Activated T-helper 1 cell treated with anti-CD3 and anti-CD28 coated beads, Interleukin-12 subunit alpha, Interleukin-12 subunit beta, Interleukin-2, Interleukin-4 antibody, amounts not matched to agents 30 ng/mL and 10 ng/mL and 1 ng/mL, durations not matched to agents 14 hours and 24 hours and 36 hours (primary cell): ENCODE results near the gene ACACB. TPM values are rescaled to one million over a fixed set of nuclear protein-coding genes. Genes with fewer than 3 reads are reported as not detected.

Experiments
- DNase-seq: peaks from one replicate; pipeline ENCODE4 v3.0.0; 2021; ENCODE audit warnings: low spot score
- H3K27ac Mint-ChIP-seq: one replicate; pipeline ENCODE4 v1.8.0; 2021; ENCODE audit warnings: mild to moderate bottlenecking, mixed read lengths
- H3K27me3 Mint-ChIP-seq: one replicate; pipeline ENCODE4 v1.8.0; 2022; ENCODE audit warnings: mild to moderate bottlenecking, moderate library complexity, mixed read lengths; ENCODE audit not compliant: insufficient read depth
- H3K36me3 Mint-ChIP-seq: one replicate; pipeline ENCODE4 v1.8.0; 2021; ENCODE audit warnings: low read depth, mixed read lengths
- H3K4me1 Mint-ChIP-seq: one replicate; pipeline ENCODE4 v1.8.0; 2021; ENCODE audit warnings: low read depth, mixed read lengths
- H3K4me3 Mint-ChIP-seq: one replicate; pipeline ENCODE4 v1.8.0; 2021; ENCODE audit warnings: mild to moderate bottlenecking, moderate library complexity, mixed read lengths
- H3K9me3 Mint-ChIP-seq: one replicate; pipeline ENCODE4 v1.8.0; 2021; ENCODE audit warnings: mixed read lengths
- intact Hi-C: fragments of 100-400 bp; cut with micrococcal nuclease; formaldehyde crosslinking; loops from one replicate; pipeline ENCODE4 v1.15.1; 2024
- total RNA-seq: library from RNA; stranded (reverse); gene quantifications from 2 replicates; pipeline ENCODE4 v1.2.3, GENCODE V29; 2022

ACACB gene
- total RNA-seq, 1 donor from 2014 or later = 6.9 TPM

GRCh38 chr12:109097435-109098182 is 18.8 kb upstream of the ACACB start, which contains the start of gene UNG:
TSS of gene UNG (plus strand) at chr12:109097597. CDS start at chr12:109097680, 83 bp downstream.
- H3K4me3 Mint-ChIP-seq = peak within 1 kb of the TSS; percentile 93
- no peaks in the 10 kb centered on the region for H3K9me3 Mint-ChIP-seq
- H3K4me1 Mint-ChIP-seq = peaks cover 39% of the 10 kb centered on the region
- peak; percentile 94 for DNase-seq
- H3K36me3 Mint-ChIP-seq = peaks cover 26% of the 10 kb centered on the region
- peak within 1 kb of the TSS; percentile 90 for H3K27ac Mint-ChIP-seq
- H3K27me3 Mint-ChIP-seq = no peaks in the 10 kb centered on the region
- intact Hi-C loops = loop anchor here (1.0 to 5.0 kb wide), 7 partner anchors 14 to 615 kb away; partner anchors contain the start of genes FAM222A, SSH1 and USP30

GRCh38 chr12:109098183-109098604 is 18.2 kb upstream of the ACACB start:
- H3K4me1 Mint-ChIP-seq = peaks cover 33% of the 10 kb centered on the region
- H3K9me3 Mint-ChIP-seq = no peaks in the 10 kb centered on the region
- H3K36me3 Mint-ChIP-seq = peaks cover 24% of the 10 kb centered on the region
- peak overlapping the region; percentile 90 for H3K27ac Mint-ChIP-seq
- no peaks in the 10 kb centered on the region for H3K27me3 Mint-ChIP-seq
- H3K4me3 Mint-ChIP-seq = peak overlapping the region; percentile 93
- intact Hi-C loops = loop anchor here (1.0 to 5.0 kb wide), 5 partner anchors 46 to 614 kb away; partner anchors contain the start of genes FAM222A, SSH1 and USP30
- DNase-seq = no peak

- intact Hi-C loops = loop anchor here (1.0 to 5.0 kb wide), 5 partner anchors 46 to 614 kb away; partner anchors contain the start of genes FAM222A, SSH1 and USP30
- DNase-seq = no peak
- Mint-ChIP-seq H3K27ac (peak overlapping the region; percentile 72), H3K4me1 (peaks cover 28% of the 10 kb centered on the region), H3K4me3 (peak overlapping the region; percentile 93), H3K9me3 (no peaks in the 10 kb centered on the region), H3K27me3 (no peaks in the 10 kb centered on the region), H3K36me3 (peaks cover 25% of the 10 kb centered on the region)
Observed at GRCh38 chr12:109098651-109099050, 17.7 kb upstream of the ACACB start.

- no peak for DNase-seq
- intact Hi-C loops = loop anchor here (5.0 kb wide), 2 partner anchors 482 to 613 kb away; partner anchors contain the start of gene FAM222A
- Mint-ChIP-seq H3K4me1 (peaks cover 26% of the 10 kb centered on the region), H3K9me3 (no peaks in the 10 kb centered on the region), H3K27me3 (no peaks in the 10 kb centered on the region), H3K27ac (peak overlapping the region; percentile 53), H3K4me3 (peak overlapping the region; percentile 93), H3K36me3 (peaks cover 31% of the 10 kb centered on the region)
Observed at GRCh38 chr12:109099431-109100020, 16.9 kb upstream of the ACACB start.

GRCh38 chr12:109100741-109101140 is 15.6 kb upstream of the ACACB start:
- DNase-seq = no peak
- H3K4me1 Mint-ChIP-seq = peaks cover 26% of the 10 kb centered on the region
- H3K27me3 Mint-ChIP-seq = no peaks in the 10 kb centered on the region
- H3K27ac Mint-ChIP-seq = no peak overlapping the region
- H3K9me3 Mint-ChIP-seq = no peaks in the 10 kb centered on the region
- H3K4me3 Mint-ChIP-seq = no peak overlapping the region
- H3K36me3 Mint-ChIP-seq = peaks cover 38% of the 10 kb centered on the region
- intact Hi-C loops = no loop called here

- no peaks in the 10 kb centered on the region for H3K27me3 Mint-ChIP-seq
- peaks cover 42% of the 10 kb centered on the region for H3K36me3 Mint-ChIP-seq
- no peak for DNase-seq
- H3K27ac Mint-ChIP-seq = no peak overlapping the region
- no peaks in the 10 kb centered on the region for H3K9me3 Mint-ChIP-seq
- intact Hi-C loops = no loop called here
- no peak overlapping the region for H3K4me3 Mint-ChIP-seq
- H3K4me1 Mint-ChIP-seq = peaks cover 26% of the 10 kb centered on the region
Observed at GRCh38 chr12:109102491-109102890, 13.9 kb upstream of the ACACB start.

GRCh38 chr12:109105176-109105575 is 11.2 kb upstream of the ACACB start:
- DNase-seq = no peak
- Mint-ChIP-seq H3K9me3 (no peaks in the 10 kb centered on the region), H3K4me1 (peaks cover 7% of the 10 kb centered on the region), H3K27me3 (no peaks in the 10 kb centered on the region), H3K36me3 (peaks cover 39% of the 10 kb centered on the region), H3K4me3 (no peak overlapping the region), H3K27ac (no peak overlapping the region)
- intact Hi-C loops = no loop called here

GRCh38 chr12:109109746-109110350 is 6.5 kb upstream of the ACACB start:
- Mint-ChIP-seq H3K36me3 (peaks cover 21% of the 10 kb centered on the region), H3K27ac (no peak overlapping the region), H3K4me1 (peaks cover 15% of the 10 kb centered on the region), H3K27me3 (no peaks in the 10 kb centered on the region), H3K4me3 (no peak overlapping the region), H3K9me3 (no peaks in the 10 kb centered on the region)
- DNase-seq = no peak
- intact Hi-C loops = loop anchor here (2.0 kb wide), 1 partner anchor 17 kb away; the partner anchor contains the start of gene ALKBH2

- peak; percentile 34 for DNase-seq
- H3K4me3 Mint-ChIP-seq = peak overlapping the region; percentile 74
- peaks cover 15% of the 10 kb centered on the region for H3K36me3 Mint-ChIP-seq
- intact Hi-C loops = loop anchor here (1.0 to 2.0 kb wide), 3 partner anchors 14 to 44 kb away; partner anchors contain the start of genes ALKBH2 and UNG
- peak overlapping the region; percentile 58 for H3K27ac Mint-ChIP-seq
- no peaks in the 10 kb centered on the region for H3K9me3 Mint-ChIP-seq
- no peaks in the 10 kb centered on the region for H3K27me3 Mint-ChIP-seq
- peaks cover 19% of the 10 kb centered on the region for H3K4me1 Mint-ChIP-seq
Observed at GRCh38 chr12:109110988-109111495, 5.3 kb upstream of the ACACB start.

- no peaks in the 10 kb centered on the region for H3K9me3 Mint-ChIP-seq
- H3K27me3 Mint-ChIP-seq = no peaks in the 10 kb centered on the region
- intact Hi-C loops = loop anchor here (1.0 kb wide), 2 partner anchors 272 to 280 kb away; no protein-coding TSS in a partner anchor
- DNase-seq = no peak
- H3K27ac Mint-ChIP-seq = no peak overlapping the region
- peaks cover 12% of the 10 kb centered on the region for H3K36me3 Mint-ChIP-seq
- no peak overlapping the region for H3K4me3 Mint-ChIP-seq
- peaks cover 19% of the 10 kb centered on the region for H3K4me1 Mint-ChIP-seq
Observed at GRCh38 chr12:109112720-109113465, 3.5 kb upstream of the ACACB start.

- H3K9me3 Mint-ChIP-seq = no peaks in the 10 kb centered on the region
- no peak overlapping the region for H3K4me3 Mint-ChIP-seq
- peaks cover 19% of the 10 kb centered on the region for H3K4me1 Mint-ChIP-seq
- peaks cover 9% of the 10 kb centered on the region for H3K36me3 Mint-ChIP-seq
- intact Hi-C loops = no loop called here
- DNase-seq = no peak
- no peaks in the 10 kb centered on the region for H3K27me3 Mint-ChIP-seq
- H3K27ac Mint-ChIP-seq = no peak overlapping the region
Observed at GRCh38 chr12:109113661-109114321, 2.6 kb upstream of the ACACB start.
